IPS-20b (cell line): ENCODE data around the gene PFKP.
"Not testable (repeated sequence)": the region's sequence is repeated elsewhere in the genome, so short reads cannot be mapped to it uniquely, and the experiment has no call there.

Experiments used
- H3K27ac ChIP-seq: one replicate; pipeline ENCODE4 v1.5.1; 2013; ENCODE audit warnings: low read length
- H3K27me3 ChIP-seq: 2 replicates; pipeline ENCODE4 v1.6.1; 2013; ENCODE audit warnings: mild to moderate bottlenecking, low read length, inconsistent platforms; ENCODE audit not compliant: insufficient read depth
- H3K36me3 ChIP-seq: 2 replicates; pipeline ENCODE4 v1.6.1; 2013; ENCODE audit warnings: low read depth, mild to moderate bottlenecking, inconsistent platforms, low read length, moderate library complexity; ENCODE audit not compliant: insufficient read depth
- H3K4me1 ChIP-seq: 2 replicates; pipeline ENCODE4 v1.6.1; 2013; ENCODE audit warnings: mild to moderate bottlenecking, control low read depth, inconsistent platforms, low read length, moderate library complexity; ENCODE audit not compliant: insufficient read depth
- H3K4me3 ChIP-seq: 2 replicates; pipeline ENCODE4 v1.5.1; 2013; ENCODE audit warnings: mild to moderate bottlenecking, low read length, inconsistent platforms
- H3K9ac ChIP-seq: 2 replicates; pipeline ENCODE4 v1.6.1; 2013; ENCODE audit warnings: low read depth, mild to moderate bottlenecking, inconsistent platforms, low read length, moderate library complexity
- H3K9me3 ChIP-seq: 2 replicates; pipeline ENCODE4 v1.6.1; 2013; ENCODE audit warnings: mild to moderate bottlenecking, low read depth, low read length, inconsistent platforms; ENCODE audit not compliant: insufficient read depth

The PFKP gene

DNA sequence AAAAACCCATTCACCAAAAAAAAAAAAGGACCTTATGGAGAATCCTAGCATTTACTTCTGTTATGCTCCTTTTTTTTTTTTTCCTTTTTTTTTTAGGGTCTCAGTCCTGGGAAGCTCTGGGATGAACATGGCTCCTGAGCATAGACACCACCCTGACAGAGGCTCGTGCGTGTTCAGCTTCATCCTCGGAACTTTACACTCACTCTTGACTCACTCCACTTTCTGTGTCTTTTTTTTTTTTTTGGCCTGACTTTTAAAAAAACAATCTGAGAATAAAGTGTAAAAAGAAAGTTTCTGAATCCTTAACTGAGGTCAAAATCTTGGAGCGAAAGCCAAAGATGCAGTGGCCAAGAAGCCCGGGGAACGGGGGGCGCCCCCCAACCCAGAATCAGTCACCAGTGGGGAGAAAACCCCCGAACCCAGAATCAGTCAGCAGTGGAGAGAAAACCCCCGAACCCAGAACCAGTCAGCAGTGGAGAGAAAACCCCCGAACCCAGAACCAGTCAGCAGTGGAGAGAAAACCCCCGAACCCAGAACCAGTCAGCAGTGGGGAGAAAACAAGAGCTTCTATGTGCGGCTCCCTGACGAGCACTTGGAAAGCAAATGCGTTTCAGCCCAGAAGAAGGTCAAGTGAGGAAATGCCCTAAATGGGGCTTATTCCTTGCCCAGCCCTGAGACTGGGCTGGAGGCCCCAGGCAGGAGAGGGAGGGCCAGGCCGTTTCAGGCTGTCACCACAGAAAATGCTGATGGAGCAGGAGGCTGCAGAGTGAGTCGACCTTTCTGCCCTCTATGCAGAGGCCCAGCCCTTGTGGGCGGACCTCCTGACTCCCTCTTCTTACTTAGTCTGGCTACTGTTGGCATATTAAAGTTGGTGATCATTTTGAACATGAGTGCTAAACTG is 19.0 kb upstream of the PFKP start:
- no peaks in the 10 kb centered on the region for H3K36me3 ChIP-seq
- peaks cover 22% of the 10 kb centered on the region; the same call in 1 of the 2 replicates for H3K4me1 ChIP-seq
- H3K9ac ChIP-seq = no peak overlapping the region
- no peaks in the 10 kb centered on the region for H3K9me3 ChIP-seq
- no peak overlapping the region for H3K4me3 ChIP-seq
- no peak overlapping the region for H3K27ac ChIP-seq
- H3K27me3 ChIP-seq = no peaks in the 10 kb centered on the region

DNA sequence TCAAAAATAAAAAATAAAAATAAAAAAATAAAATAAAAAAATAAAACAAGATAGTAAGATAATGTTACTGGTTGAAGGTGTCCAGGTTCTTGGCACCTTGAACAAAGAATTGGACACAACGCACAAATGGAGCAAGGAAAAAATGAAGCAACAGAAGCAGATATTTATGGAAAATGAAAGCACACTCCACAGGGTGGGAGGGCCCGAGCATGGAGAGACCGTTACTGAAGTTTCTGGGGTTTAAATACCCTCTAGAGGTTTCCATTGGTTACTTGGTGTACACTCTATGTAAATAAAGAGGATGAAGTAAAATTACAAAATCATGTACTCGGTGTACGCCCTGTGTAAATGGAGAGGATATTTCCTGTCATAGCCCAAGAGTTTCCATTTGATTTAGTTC is 15.7 kb upstream of the PFKP start:
- Histone ChIP-seq H3K4me1 (peaks cover 9% of the 10 kb centered on the region; the same call in 1 of the 2 replicates), H3K36me3 (no peaks in the 10 kb centered on the region), H3K27me3 (no peaks in the 10 kb centered on the region), H3K9me3 (no peaks in the 10 kb centered on the region), H3K9ac (no peak overlapping the region), H3K27ac (no peak overlapping the region), H3K4me3 (no peak overlapping the region)

GRCh38 chr10:3053155-3053554 is 14.2 kb upstream of the PFKP start:
- no peaks in the 10 kb centered on the region for H3K36me3 ChIP-seq
- H3K27me3 ChIP-seq = no peaks in the 10 kb centered on the region
- H3K27ac ChIP-seq = no peak overlapping the region
- no peak overlapping the region for H3K9ac ChIP-seq
- H3K4me3 ChIP-seq = no peak overlapping the region
- H3K4me1 ChIP-seq = peaks cover 3% of the 10 kb centered on the region; the same call in 1 of the 2 replicates
- H3K9me3 ChIP-seq = no peaks in the 10 kb centered on the region

GRCh38 chr10:3054183-3054850 is 13.0 kb upstream of the PFKP start:
- no peak overlapping the region for H3K27ac ChIP-seq

GRCh38 chr10:3054851-3055199 is 12.5 kb upstream of the PFKP start:
- no peaks in the 10 kb centered on the region for H3K9me3 ChIP-seq
- no peaks in the 10 kb centered on the region for H3K36me3 ChIP-seq
- H3K27ac ChIP-seq = no peak overlapping the region
- no peak overlapping the region for H3K9ac ChIP-seq
- peaks cover 3% of the 10 kb centered on the region; the same call in 1 of the 2 replicates for H3K4me1 ChIP-seq
- no peak overlapping the region for H3K4me3 ChIP-seq
- H3K27me3 ChIP-seq = no peaks in the 10 kb centered on the region

More at GRCh38 chr10:3054183-3054850, 13.0 kb upstream of the PFKP start:
- Histone ChIP-seq H3K9ac (no peak overlapping the region), H3K9me3 (no peaks in the 10 kb centered on the region), H3K36me3 (no peaks in the 10 kb centered on the region), H3K4me1 (peaks cover 3% of the 10 kb centered on the region; the same call in 1 of the 2 replicates), H3K4me3 (no peak overlapping the region), H3K27me3 (no peaks in the 10 kb centered on the region)

GRCh38 chr10:3056280-3057037 is 10.9 kb upstream of the PFKP start:
- no peak overlapping the region for H3K4me3 ChIP-seq
- H3K9ac ChIP-seq = no peak overlapping the region
- H3K27me3 ChIP-seq = no peaks in the 10 kb centered on the region
- no peaks in the 10 kb centered on the region for H3K36me3 ChIP-seq
- no peaks in the 10 kb centered on the region for H3K9me3 ChIP-seq
- H3K4me1 ChIP-seq = peaks cover 3% of the 10 kb centered on the region; the same call in 1 of the 2 replicates
- no peak overlapping the region for H3K27ac ChIP-seq

GRCh38 chr10:3057946-3058345 is 9.4 kb upstream of the PFKP start:
- Histone ChIP-seq H3K4me1 (peaks cover 3% of the 10 kb centered on the region; the same call in 1 of the 2 replicates), H3K27me3 (peaks cover 1% of the 10 kb centered on the region; the same call in 1 of the 2 replicates), H3K36me3 (no peaks in the 10 kb centered on the region), H3K4me3 (no peak overlapping the region), H3K9ac (no peak overlapping the region), H3K27ac (no peak overlapping the region), H3K9me3 (no peaks in the 10 kb centered on the region)

GRCh38 chr10:3059974-3060373 is 7.4 kb upstream of the PFKP start:
- Histone ChIP-seq H3K36me3 (no peaks in the 10 kb centered on the region), H3K4me3 (no peak overlapping the region), H3K9ac (no peak overlapping the region), H3K27me3 (peaks cover 6% of the 10 kb centered on the region), H3K4me1 (no peaks in the 10 kb centered on the region; the same call in 1 of the 2 replicates), H3K27ac (no peak overlapping the region), H3K9me3 (no peaks in the 10 kb centered on the region)

DNA sequence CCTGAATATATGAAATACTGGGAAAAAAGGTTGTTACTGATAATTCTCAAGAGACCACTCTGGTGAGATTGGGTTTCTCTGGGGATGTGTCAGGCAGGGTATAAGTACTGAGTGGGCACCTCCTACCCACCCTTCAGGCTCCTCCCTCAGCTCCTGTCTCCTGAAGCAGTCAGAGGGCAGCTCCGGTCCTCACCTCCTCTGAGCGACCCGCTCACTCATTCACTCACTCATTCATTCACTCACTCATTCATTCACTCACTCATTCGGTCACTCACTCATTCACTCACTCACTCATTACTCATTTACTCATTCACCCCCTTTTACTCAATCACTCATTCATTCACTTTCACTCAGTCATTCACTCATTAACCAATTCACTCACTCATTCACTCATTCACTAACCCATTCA is 6.9 kb upstream of the PFKP start:
- no peaks in the 10 kb centered on the region for H3K36me3 ChIP-seq
- H3K27ac ChIP-seq = no peak overlapping the region
- no peaks in the 10 kb centered on the region for H3K4me1 ChIP-seq
- H3K9me3 ChIP-seq = no peaks in the 10 kb centered on the region
- H3K27me3 ChIP-seq = peaks cover 11% of the 10 kb centered on the region
- H3K4me3 ChIP-seq = no peak overlapping the region
- no peak overlapping the region for H3K9ac ChIP-seq

- not testable (repeated sequence) for H3K4me1 ChIP-seq, H3K9ac ChIP-seq, H3K36me3 ChIP-seq, H3K9me3 ChIP-seq, H3K27ac ChIP-seq, H3K4me3 ChIP-seq
- H3K27me3 ChIP-seq = peaks cover 21% of the 10 kb centered on the region
Measured at GRCh38 chr10:3061323-3061898, 5.9 kb upstream of the PFKP start.

GRCh38 chr10:3062502-3063186 is 4.7 kb upstream of the PFKP start:
- H3K27ac ChIP-seq = no peak overlapping the region

More at GRCh38 chr10:3062502-3063186, 4.7 kb upstream of the PFKP start:
- H3K4me3 ChIP-seq = no peak overlapping the region
- no peaks in the 10 kb centered on the region for H3K36me3 ChIP-seq
- H3K27me3 ChIP-seq = peaks cover 28% of the 10 kb centered on the region
- H3K9ac ChIP-seq = no peak overlapping the region
- H3K4me1 ChIP-seq = no peaks in the 10 kb centered on the region
- H3K9me3 ChIP-seq = no peaks in the 10 kb centered on the region
